GM12864 (cell line): ENCODE data around the gene COA4.

ENCODE experiments used
- DNase-seq: peaks from one replicate; pipeline ENCODE4 v3.0.0-alpha.2; 2011; ENCODE audit warnings: low read depth
- H3K4me3 ChIP-seq: 2 replicates; pipeline ENCODE4 v1.5.1; 2011; ENCODE audit warnings: mild to moderate bottlenecking, low read depth, low read length, control low read depth
- CTCF ChIP-seq: IDR thresholded peaks from 2 replicates; pipeline ENCODE4 v1.5.1; 2011; ENCODE audit warnings: low read depth, mild to moderate bottlenecking, moderate library complexity, low read length, control low read depth, inconsistent platforms; ENCODE audit errors: missing control alignments

Gene COA4

GRCh38 chr11:73854680-73855079 lies 22.0 kb downstream of the COA4 start:
- DNase-seq = no peak
- H3K4me3 ChIP-seq = no peak overlapping the region
- TF ChIP-seq CTCF = no peak

GRCh38 chr11:73852049-73852448 lies 24.6 kb downstream of the COA4 start:
- H3K4me3 ChIP-seq = no peak overlapping the region
- no peak for TF ChIP-seq CTCF
- DNase-seq = no peak

- no peak for TF ChIP-seq CTCF
- DNase-seq = no peak
- H3K4me3 ChIP-seq = no peak overlapping the region
Observed at GRCh38 chr11:73851046-73851764, 25.4 kb downstream of the COA4 start.

- TF ChIP-seq CTCF = no peak
Observed at GRCh38 chr11:73839123-73839457, 37.6 kb downstream of the COA4 start.

GRCh38 chr11:73838443-73839122 lies 38.1 kb downstream of the COA4 start:
- no peak overlapping the region for H3K4me3 ChIP-seq
- no peak for TF ChIP-seq CTCF
- DNase-seq = no peak

More at GRCh38 chr11:73839123-73839457, 37.6 kb downstream of the COA4 start:
- DNase-seq = no peak
- H3K4me3 ChIP-seq = no peak overlapping the region

- TF ChIP-seq CTCF = no peak
- H3K4me3 ChIP-seq = no peak overlapping the region
- DNase-seq = no peak
Observed at GRCh38 chr11:73833067-73833466, 43.6 kb downstream of the COA4 start.

- no peak for DNase-seq
- TF ChIP-seq CTCF = no peak
- no peak overlapping the region for H3K4me3 ChIP-seq
Observed at GRCh38 chr11:73830261-73830660, 46.4 kb downstream of the COA4 start.
